ENCODE measurements around the gene TNFRSF9. TPM values are rescaled to one million over a fixed set of nuclear protein-coding genes. Genes with fewer than 3 reads are reported as not detected.
A peak's percentile ranks its signal among the peaks of the same experiment; 100 is the strongest.

TNFRSF9 gene
- total and polyA plus RNA-seq, 2 of the 8 experiments (the other 6 are each of a cell fraction or from before 2014, with no cell fraction given) = not detected

DNA sequence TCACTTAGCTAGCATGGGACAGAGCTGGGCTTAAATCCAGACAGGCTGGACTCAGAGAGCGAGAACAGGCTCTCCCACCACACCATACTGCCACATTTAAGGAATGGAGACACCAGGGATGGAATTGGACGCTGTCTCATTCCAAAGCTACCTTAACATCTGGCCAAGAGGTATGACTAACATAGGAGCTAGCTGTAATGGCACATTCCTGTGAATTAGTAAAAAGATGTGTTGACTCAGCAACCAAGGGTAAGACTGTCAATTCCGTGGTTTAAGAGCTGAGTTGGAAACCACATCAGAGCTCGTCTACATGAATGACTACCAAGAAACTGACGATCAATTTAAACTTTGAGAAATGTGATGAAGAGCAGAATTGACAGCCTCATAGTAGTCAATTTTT, 8.3 kb upstream of the TNFRSF9 start:
- Histone ChIP-seq H3K23ac (ENCODE audit: insufficient read length) (no peak overlapping the region), H4K8ac (ENCODE audit: extremely low read depth, insufficient read depth, low read length) (no peak overlapping the region), H2BK120ac (replicated peaks; ENCODE audit: low read depth, low read length) (no peak overlapping the region), H2AK5ac (ENCODE audit: low read depth, low read length) (no peak overlapping the region), H3K14ac (ENCODE audit: insufficient read length) (no peak overlapping the region), H2BK12ac (ENCODE audit: low read depth, low read length) (no peak overlapping the region), H2BK20ac (ENCODE audit: low read length) (no peak overlapping the region), H3K4me1 (replicated peaks in 1 of 4; ENCODE audit: control insufficient read depth in 3 of 4, insufficient read depth in 4 of 4, low read length in 3 of 4) (no peaks in the 10 kb centered on the region), H3K36me3 (ENCODE audit: control insufficient read depth in 2 of 4, insufficient read depth in 4 of 4, low read length in 3 of 4) (no peaks in the 10 kb centered on the region), H3K23me2 (ENCODE audit: low read depth, low read length) (no peaks in the 10 kb centered on the region), H2BK5ac (ENCODE audit: low read depth, low read length) (no peak overlapping the region), H3K4ac (replicated peaks; ENCODE audit: insufficient read length, low read depth, low read length) (no peak overlapping the region), H2BK15ac (ENCODE audit: low read length) (no peak overlapping the region), H4K20me1 (replicated peaks in 1 of 2; ENCODE audit: control insufficient read depth in 1 of 2, insufficient read depth in 2 of 2, low read length in 2 of 2) (no peaks in the 10 kb centered on the region), H3K4me3 (ENCODE audit: extremely low read depth in 1 of 4, insufficient read depth in 2 of 4, low read depth in 3 of 4, low read length in 4 of 4) (no peak overlapping the region), H3K9ac (replicated peaks in 1 of 4; ENCODE audit: extremely low read depth in 1 of 4, low read depth in 3 of 4, low read length in 3 of 4) (no peak overlapping the region), H3K79me2 (ENCODE audit: control insufficient read depth in 1 of 2, insufficient read depth in 2 of 2, low read length in 2 of 2) (no peaks in the 10 kb centered on the region), H3K4me2 (ENCODE audit: insufficient read depth in 1 of 2, low read depth in 2 of 2, low read length in 2 of 2) (no peak overlapping the region), H3K79me1 (ENCODE audit: low read depth, low read length) (no peaks in the 10 kb centered on the region), H3K27me3 (replicated peaks in 1 of 4; ENCODE audit: control insufficient read depth in 3 of 4, extremely low read depth in 1 of 4, insufficient read depth in 3 of 4, low read length in 3 of 4) (no peaks in the 10 kb centered on the region), H3K9me3 (ENCODE audit: insufficient read depth in 2 of 2, low read depth in 1 of 2, low read length in 1 of 2) (peaks cover 0 to 2% of the 10 kb centered on the region in 2 experiments; a peak in 1 of 4 replicates), H3K27ac (ENCODE audit: low read depth, low read length) (no peak overlapping the region), H4K91ac (replicated peaks; ENCODE audit: insufficient read length, low read length) (no peak overlapping the region), H2AFZ (ENCODE audit: low read length) (0 out of 2 replicates have a peak overlapping the region, but pooled peaks have one; percentile 70), H3K56ac (replicated peaks; ENCODE audit: insufficient read length, low read depth, low read length) (no peak overlapping the region), H4K5ac (ENCODE audit: insufficient read length, low read depth, low read length) (no peak overlapping the region), H3K18ac (ENCODE audit: extremely low read depth, low read length) (no peak overlapping the region)
- DNase-seq (ENCODE audit: low read depth in 1 of 2, low spot score in 2 of 2) = no peak
- no peak for FAIRE-seq
- ChIA-PET CTCF (ENCODE audit: partially characterized antibody) (interaction anchor here (0.6 to 1.9 kb wide), 7 partner anchors 26 to 365 kb away, joined by 3 to 6 read pairs (median 3); no protein-coding TSS in a partner anchor), POLR2A (ENCODE audit: partially characterized antibody) (interaction anchor here (1.3 kb wide), 2 partner anchors 14 to 19 kb away, joined by 4 read pairs; no protein-coding TSS in a partner anchor)
- WGBS, 2 experiments (ENCODE audit: extremely low coverage in 1 of 2, insufficient coverage in 1 of 2, insufficient read length in 1 of 2, insufficient replicate concordance in 2 of 2, low coverage in 1 of 2, low lambda C conversion rate in 2 of 2, missing lambda C conversion rate in 1 of 2) = 90% methylated on average over 5 of the region's 5 CpGs; no CpG with 5 or more reads in 1 of the 2 experiments
- TF ChIP-seq PHF8 (conservative IDR thresholded peaks at IDR 0.05; ENCODE audit: low read depth, low read length) (no peak), RNF2 (IDR thresholded peaks at IDR 0.05; ENCODE audit: borderline replicate concordance, low read depth, low read length, missing control alignments, poor library complexity, severe bottlenecking) (no peak), YY1 (IDR thresholded peaks at IDR 0.05; ENCODE audit: low read depth, low read length) (no peak), RAD21 (IDR thresholded peaks at IDR 0.05 in 1 of 2, conservative IDR thresholded peaks at IDR 0.05 in 1 of 2; ENCODE audit: low read depth in 2 of 2, low read length in 2 of 2) (no peak), ASH2L (IDR thresholded peaks at IDR 0.05; ENCODE audit: low read length) (no peak)

Data from H1 (cell line).